WERI-Rb-1 (cell line): ENCODE results near the gene GNB3.

Source experiments
- DNase-seq: peaks from one replicate; pipeline ENCODE4 v3.0.0-alpha.2; 2020
- H3K27ac ChIP-seq: fragments of 250-450 bp; sonication (Bioruptor Pico); 2 replicates; pipeline ENCODE4 v1.5.1; 2020; ENCODE audit warnings: mild to moderate bottlenecking, moderate library complexity
- H3K27me3 ChIP-seq: fragments of 250-450 bp; sonication (Bioruptor Pico); 2 replicates; pipeline ENCODE4 v1.5.1; 2021; ENCODE audit warnings: mild to moderate bottlenecking, low read depth, moderate library complexity; ENCODE audit not compliant: insufficient read depth, severe bottlenecking
- H3K36me3 ChIP-seq: fragments of 250-450 bp; sonication (Bioruptor Pico); 2 replicates; pipeline ENCODE4 v1.5.1; 2020; ENCODE audit warnings: mild to moderate bottlenecking, moderate library complexity
- H3K4me3 ChIP-seq: 2 replicates; pipeline ENCODE4 v1.5.1; 2011; ENCODE audit warnings: low read depth, mild to moderate bottlenecking, control low read depth, low read length
- H3K9me3 ChIP-seq: fragments of 250-450 bp; sonication (Bioruptor Pico); 2 replicates; pipeline ENCODE4 v1.5.1; 2021; ENCODE audit warnings: mild to moderate bottlenecking, moderate library complexity; ENCODE audit not compliant: severe bottlenecking
- TF ChIP-seq, protein P1 (sequence below): IDR thresholded peaks from 2 replicates; pipeline ENCODE4 v1.5.1; 2011; ENCODE audit warnings: low read depth, mild to moderate bottlenecking, control low read depth, inconsistent platforms, low read length

The GNB3 gene

DNA sequence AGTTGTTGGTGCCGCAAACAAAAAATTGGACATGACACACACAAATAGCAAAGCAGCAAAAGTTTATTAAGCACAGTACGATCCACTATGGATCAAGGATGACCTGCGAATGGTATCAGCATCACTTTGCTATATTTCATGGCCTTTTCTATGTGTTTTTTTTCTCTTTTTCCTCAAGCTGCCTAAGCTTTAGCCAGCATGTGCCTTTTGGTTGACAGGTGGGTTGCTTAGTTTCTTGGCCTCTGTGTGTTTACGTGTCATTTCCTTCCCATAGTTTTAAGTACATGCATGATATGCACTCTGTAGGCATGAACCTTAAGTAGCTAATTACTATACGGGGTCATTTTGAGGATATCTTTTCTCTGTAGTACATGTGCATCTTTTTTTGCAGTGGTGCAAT, 41.6 kb upstream of the GNB3 start:
- Histone ChIP-seq H3K36me3 (no peaks in the 10 kb centered on the region), H3K4me3 (no peak overlapping the region), H3K27me3 (no peaks in the 10 kb centered on the region), H3K9me3 (peaks cover 2% of the 10 kb centered on the region), H3K27ac (no peak overlapping the region)
- no peak for DNase-seq
- TF ChIP-seq, protein P1, sequence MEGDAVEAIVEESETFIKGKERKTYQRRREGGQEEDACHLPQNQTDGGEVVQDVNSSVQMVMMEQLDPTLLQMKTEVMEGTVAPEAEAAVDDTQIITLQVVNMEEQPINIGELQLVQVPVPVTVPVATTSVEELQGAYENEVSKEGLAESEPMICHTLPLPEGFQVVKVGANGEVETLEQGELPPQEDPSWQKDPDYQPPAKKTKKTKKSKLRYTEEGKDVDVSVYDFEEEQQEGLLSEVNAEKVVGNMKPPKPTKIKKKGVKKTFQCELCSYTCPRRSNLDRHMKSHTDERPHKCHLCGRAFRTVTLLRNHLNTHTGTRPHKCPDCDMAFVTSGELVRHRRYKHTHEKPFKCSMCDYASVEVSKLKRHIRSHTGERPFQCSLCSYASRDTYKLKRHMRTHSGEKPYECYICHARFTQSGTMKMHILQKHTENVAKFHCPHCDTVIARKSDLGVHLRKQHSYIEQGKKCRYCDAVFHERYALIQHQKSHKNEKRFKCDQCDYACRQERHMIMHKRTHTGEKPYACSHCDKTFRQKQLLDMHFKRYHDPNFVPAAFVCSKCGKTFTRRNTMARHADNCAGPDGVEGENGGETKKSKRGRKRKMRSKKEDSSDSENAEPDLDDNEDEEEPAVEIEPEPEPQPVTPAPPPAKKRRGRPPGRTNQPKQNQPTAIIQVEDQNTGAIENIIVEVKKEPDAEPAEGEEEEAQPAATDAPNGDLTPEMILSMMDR = no peak

- Histone ChIP-seq H3K27me3 (no peaks in the 10 kb centered on the region), H3K9me3 (peaks cover 2% of the 10 kb centered on the region), H3K4me3 (no peak overlapping the region), H3K36me3 (no peaks in the 10 kb centered on the region), H3K27ac (no peak overlapping the region)
- TF ChIP-seq, protein P1 = no peak
- no peak for DNase-seq
These were observed 33.6 kb upstream of the GNB3 start for GRCh38 chr12:6807170-6807569.

DNA sequence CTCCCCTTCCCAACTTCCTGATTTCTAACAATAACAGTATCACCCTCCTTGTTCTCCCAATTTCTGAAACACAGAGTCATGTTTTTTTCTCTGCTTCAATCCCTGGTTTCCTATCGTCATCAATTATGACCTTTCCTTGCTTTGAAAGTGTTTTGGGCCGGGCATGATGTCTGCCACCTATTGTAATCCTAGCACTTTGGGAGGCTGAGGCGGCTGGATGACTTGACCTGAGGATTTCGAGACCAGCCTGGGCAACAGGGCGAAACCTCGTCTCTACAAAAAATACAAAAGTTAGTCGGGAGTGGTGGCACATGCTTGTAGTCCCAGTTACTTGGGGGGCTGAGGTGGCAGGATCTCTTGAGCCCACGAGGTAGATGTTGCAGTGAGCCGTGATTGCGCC, 31.7 kb upstream of the GNB3 start:
- no peak for DNase-seq
- TF ChIP-seq, protein P1 = no peak
- Histone ChIP-seq H3K4me3 (no peak overlapping the region), H3K36me3 (no peaks in the 10 kb centered on the region), H3K27me3 (no peaks in the 10 kb centered on the region), H3K27ac (no peak overlapping the region), H3K9me3 (no peaks in the 10 kb centered on the region)

GRCh38 chr12:6810758-6811157, 30.0 kb upstream of the GNB3 start:
- no peaks in the 10 kb centered on the region for H3K36me3 ChIP-seq
- no peaks in the 10 kb centered on the region for H3K9me3 ChIP-seq
- H3K4me3 ChIP-seq = no peak overlapping the region
- TF ChIP-seq, protein P1 = no peak
- H3K27me3 ChIP-seq = no peaks in the 10 kb centered on the region
- no peak overlapping the region for H3K27ac ChIP-seq
- no peak for DNase-seq

GRCh38 chr12:6813363-6813762, 27.4 kb upstream of the GNB3 start:
- Histone ChIP-seq H3K27me3 (no peaks in the 10 kb centered on the region), H3K4me3 (no peak overlapping the region), H3K36me3 (no peaks in the 10 kb centered on the region), H3K9me3 (no peaks in the 10 kb centered on the region), H3K27ac (no peak overlapping the region)
- TF ChIP-seq, protein P1 = no peak
- DNase-seq = no peak

- Histone ChIP-seq H3K27me3 (no peaks in the 10 kb centered on the region), H3K9me3 (no peaks in the 10 kb centered on the region), H3K36me3 (no peaks in the 10 kb centered on the region), H3K4me3 (no peak overlapping the region), H3K27ac (no peak overlapping the region)
- TF ChIP-seq, protein P1 = no peak
- no peak for DNase-seq
These were observed 24.1 kb upstream of the GNB3 start for GRCh38 chr12:6816598-6816997.
